WTC11 (cell line): ENCODE measurements around the gene ZMPSTE24. TPM values are rescaled to one million over a fixed set of nuclear protein-coding genes. Genes with fewer than 3 reads are reported as not detected.

Source experiments
- ATAC-seq: fragments of 200-7000 bp; cut with Tn5 transposase; 2 replicates; pipeline ENCODE4 v1.10.0; 2021; ENCODE audit warnings: mild to moderate bottlenecking, moderate library complexity
- CTCF ChIA-PET: fragments of 300-600 bp; sonication (Branson Sonifier 250); formaldehyde crosslinking; loops from one replicate; lab custom pipeline; 2021; ENCODE audit warnings: antibody characterized with exemption; lab: Charles Lee
- POLR2A ChIA-PET: fragments of 350-600 bp; sonication (Branson Sonifier 250); formaldehyde crosslinking; loops from one replicate; lab custom pipeline; 2021; ENCODE audit warnings: antibody characterized with exemption; lab: Charles Lee
- DNase-seq: peaks from one replicate; pipeline ENCODE4 v3.0.0; 2021; ENCODE audit warnings: low spot score
- H3K27ac Mint-ChIP-seq: 2 replicates; pipeline ENCODE4 v1.8.0; 2021; ENCODE audit warnings: mixed read lengths
- H3K27me3 Mint-ChIP-seq: 2 replicates; pipeline ENCODE4 v1.8.0; 2021; ENCODE audit warnings: low read depth, mild to moderate bottlenecking, moderate library complexity, mixed read lengths
- H3K36me3 Mint-ChIP-seq: 2 replicates; pipeline ENCODE4 v1.8.0; 2021; ENCODE audit warnings: mixed read lengths
- H3K4me1 Mint-ChIP-seq: 2 replicates; pipeline ENCODE4 v1.8.0; 2022; ENCODE audit warnings: mixed read lengths
- H3K4me3 Mint-ChIP-seq: 2 replicates; pipeline ENCODE4 v1.8.0; 2021; ENCODE audit warnings: mild to moderate bottlenecking, moderate library complexity, mixed read lengths
- H3K9me3 Mint-ChIP-seq: 2 replicates; pipeline ENCODE4 v1.8.0; 2021; ENCODE audit warnings: mixed read lengths
- CTCF ChIP-seq: fragments of 200-600 bp; IDR thresholded peaks from 2 replicates; pipeline ENCODE4 v1.8.0; 2022; ENCODE audit warnings: antibody characterized with exemption
- FOXJ3 ChIP-seq: sonication (generic); formaldehyde crosslinking; IDR thresholded peaks from 2 replicates; pipeline ENCODE4 v1.9.0; 2021; ENCODE audit warnings: missing genetic modification reagents, mild to moderate bottlenecking, borderline replicate concordance
- FOXK1 ChIP-seq: sonication (generic); formaldehyde crosslinking; IDR thresholded peaks from 2 replicates; pipeline ENCODE4 v1.8.0; 2022; ENCODE audit warnings: mild to moderate bottlenecking, moderate library complexity, missing genetic modification reagents
- GABPB1 ChIP-seq: sonication (generic); formaldehyde crosslinking; IDR thresholded peaks from 2 replicates; pipeline ENCODE4 v1.8.1; 2023; ENCODE audit warnings: mild to moderate bottlenecking, missing genetic modification reagents
- MLX ChIP-seq: sonication (generic); formaldehyde crosslinking; IDR thresholded peaks from 2 replicates; pipeline ENCODE4 v1.8.1; 2023; ENCODE audit warnings: mild to moderate bottlenecking, missing genetic modification reagents, moderate library complexity
- NFATC4 ChIP-seq: fragments of 250-450 bp; sonication (Bioruptor Pico); IDR thresholded peaks from 2 replicates; pipeline ENCODE4 v1.9.0; 2021; ENCODE audit warnings: mild to moderate bottlenecking
- NFYB ChIP-seq: sonication (generic); formaldehyde crosslinking; conservative IDR thresholded peaks from 2 replicates; pipeline ENCODE4 v1.8.0; 2022; ENCODE audit warnings: low read depth, missing genetic modification reagents
- NR1H2 ChIP-seq: sonication (generic); formaldehyde crosslinking; IDR thresholded peaks from 2 replicates; pipeline ENCODE4 v1.9.0; 2021; ENCODE audit warnings: mild to moderate bottlenecking, moderate library complexity, missing genetic modification reagents
- NR3C1 ChIP-seq: sonication (generic); formaldehyde crosslinking; conservative IDR thresholded peaks from 2 replicates; pipeline ENCODE4 v1.8.1; 2023; ENCODE audit warnings: low read depth, mild to moderate bottlenecking, missing genetic modification reagents
- OVOL2 ChIP-seq: fragments of 250-450 bp; sonication (Bioruptor Pico); IDR thresholded peaks from 2 replicates; pipeline ENCODE4 v1.9.0; 2021; ENCODE audit warnings: mild to moderate bottlenecking, borderline replicate concordance
- RORB ChIP-seq: fragments of 250-450 bp; sonication (Bioruptor Pico); IDR thresholded peaks from 2 replicates; pipeline ENCODE4 v1.9.0; 2021; ENCODE audit warnings: mild to moderate bottlenecking
- SOX15 ChIP-seq: fragments of 250-450 bp; sonication (Bioruptor Pico); IDR thresholded peaks from 2 replicates; pipeline ENCODE4 v1.9.0; 2021; ENCODE audit warnings: mild to moderate bottlenecking
- SP1 ChIP-seq: sonication (generic); formaldehyde crosslinking; conservative IDR thresholded peaks from 2 replicates; pipeline ENCODE4 v1.8.1; 2022; ENCODE audit warnings: missing genetic modification reagents
- TCF7 ChIP-seq: sonication (generic); formaldehyde crosslinking; IDR thresholded peaks from 2 replicates; pipeline ENCODE4 v1.8.0; 2022; ENCODE audit warnings: mild to moderate bottlenecking, low read depth, missing genetic modification reagents, moderate library complexity
- TEAD4 ChIP-seq: sonication (generic); formaldehyde crosslinking; IDR thresholded peaks from 2 replicates; pipeline ENCODE4 v1.8.0; 2022; ENCODE audit warnings: mild to moderate bottlenecking, missing genetic modification reagents
- ZNF219 ChIP-seq: sonication (generic); formaldehyde crosslinking; IDR thresholded peaks from 2 replicates; pipeline ENCODE4 v1.8.0; 2023; ENCODE audit warnings: missing genetic modification reagents, mild to moderate bottlenecking, borderline replicate concordance
- ZNF232 ChIP-seq: sonication (generic); formaldehyde crosslinking; IDR thresholded peaks from 2 replicates; pipeline ENCODE4 v1.8.0; 2022; ENCODE audit warnings: mild to moderate bottlenecking, missing genetic modification reagents
- ZNF317 ChIP-seq: sonication (generic); formaldehyde crosslinking; IDR thresholded peaks from 2 replicates; pipeline ENCODE4 v1.8.1; 2023; ENCODE audit warnings: low read depth, mild to moderate bottlenecking, moderate library complexity, missing genetic modification reagents, borderline replicate concordance
- ZNF532 ChIP-seq: fragments of 250-450 bp; sonication (Bioruptor Pico); IDR thresholded peaks from 2 replicates; pipeline ENCODE4 v1.9.0; 2021; ENCODE audit warnings: mild to moderate bottlenecking, borderline replicate concordance
- total RNA-seq: library from RNA; stranded (reverse); gene quantifications from 3 replicates; pipeline ENCODE4 v1.2.3, GENCODE V29; 2021
- TF ChIP-seq, protein P1 (sequence below): sonication (generic); formaldehyde crosslinking; IDR thresholded peaks from 2 replicates; pipeline ENCODE4 v1.8.0; 2023; ENCODE audit warnings: mild to moderate bottlenecking, missing genetic modification reagents
- TF ChIP-seq, protein P2 (sequence below): sonication (generic); formaldehyde crosslinking; IDR thresholded peaks from 2 replicates; pipeline ENCODE4 v1.8.0; 2022; ENCODE audit warnings: mild to moderate bottlenecking, missing genetic modification reagents
- TF ChIP-seq, protein P3 (sequence below): sonication (generic); formaldehyde crosslinking; IDR thresholded peaks from 2 replicates; pipeline ENCODE4 v1.8.1; 2023; ENCODE audit warnings: mild to moderate bottlenecking, missing genetic modification reagents

Gene ZMPSTE24
- total RNA-seq, 1 experiment from 2014 or later = 31.7 TPM

GRCh38 chr1:40239626-40240025, 18.4 kb upstream of the ZMPSTE24 start (continued):
- TF ChIP-seq CTCF (no peak), NR3C1 (CRISPR knock-in tag) (no peak), SOX15 (CRISPR knock-in tag) (no peak), TEAD4 (CRISPR knock-in tag) (no peak), ZNF532 (CRISPR knock-in tag) (no peak), FOXJ3 (CRISPR knock-in tag) (no peak), SP1 (CRISPR knock-in tag) (no peak), TCF7 (CRISPR knock-in tag) (no peak), ZNF232 (CRISPR knock-in tag) (no peak), NR1H2 (no peak), NFYB (CRISPR knock-in tag) (no peak)
- TF ChIP-seq, protein P1, sequence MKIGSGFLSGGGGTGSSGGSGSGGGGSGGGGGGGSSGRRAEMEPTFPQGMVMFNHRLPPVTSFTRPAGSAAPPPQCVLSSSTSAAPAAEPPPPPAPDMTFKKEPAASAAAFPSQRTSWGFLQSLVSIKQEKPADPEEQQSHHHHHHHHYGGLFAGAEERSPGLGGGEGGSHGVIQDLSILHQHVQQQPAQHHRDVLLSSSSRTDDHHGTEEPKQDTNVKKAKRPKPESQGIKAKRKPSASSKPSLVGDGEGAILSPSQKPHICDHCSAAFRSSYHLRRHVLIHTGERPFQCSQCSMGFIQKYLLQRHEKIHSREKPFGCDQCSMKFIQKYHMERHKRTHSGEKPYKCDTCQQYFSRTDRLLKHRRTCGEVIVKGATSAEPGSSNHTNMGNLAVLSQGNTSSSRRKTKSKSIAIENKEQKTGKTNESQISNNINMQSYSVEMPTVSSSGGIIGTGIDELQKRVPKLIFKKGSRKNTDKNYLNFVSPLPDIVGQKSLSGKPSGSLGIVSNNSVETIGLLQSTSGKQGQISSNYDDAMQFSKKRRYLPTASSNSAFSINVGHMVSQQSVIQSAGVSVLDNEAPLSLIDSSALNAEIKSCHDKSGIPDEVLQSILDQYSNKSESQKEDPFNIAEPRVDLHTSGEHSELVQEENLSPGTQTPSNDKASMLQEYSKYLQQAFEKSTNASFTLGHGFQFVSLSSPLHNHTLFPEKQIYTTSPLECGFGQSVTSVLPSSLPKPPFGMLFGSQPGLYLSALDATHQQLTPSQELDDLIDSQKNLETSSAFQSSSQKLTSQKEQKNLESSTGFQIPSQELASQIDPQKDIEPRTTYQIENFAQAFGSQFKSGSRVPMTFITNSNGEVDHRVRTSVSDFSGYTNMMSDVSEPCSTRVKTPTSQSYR (CRISPR knock-in tag) = no peak
- TF ChIP-seq, protein P2, sequence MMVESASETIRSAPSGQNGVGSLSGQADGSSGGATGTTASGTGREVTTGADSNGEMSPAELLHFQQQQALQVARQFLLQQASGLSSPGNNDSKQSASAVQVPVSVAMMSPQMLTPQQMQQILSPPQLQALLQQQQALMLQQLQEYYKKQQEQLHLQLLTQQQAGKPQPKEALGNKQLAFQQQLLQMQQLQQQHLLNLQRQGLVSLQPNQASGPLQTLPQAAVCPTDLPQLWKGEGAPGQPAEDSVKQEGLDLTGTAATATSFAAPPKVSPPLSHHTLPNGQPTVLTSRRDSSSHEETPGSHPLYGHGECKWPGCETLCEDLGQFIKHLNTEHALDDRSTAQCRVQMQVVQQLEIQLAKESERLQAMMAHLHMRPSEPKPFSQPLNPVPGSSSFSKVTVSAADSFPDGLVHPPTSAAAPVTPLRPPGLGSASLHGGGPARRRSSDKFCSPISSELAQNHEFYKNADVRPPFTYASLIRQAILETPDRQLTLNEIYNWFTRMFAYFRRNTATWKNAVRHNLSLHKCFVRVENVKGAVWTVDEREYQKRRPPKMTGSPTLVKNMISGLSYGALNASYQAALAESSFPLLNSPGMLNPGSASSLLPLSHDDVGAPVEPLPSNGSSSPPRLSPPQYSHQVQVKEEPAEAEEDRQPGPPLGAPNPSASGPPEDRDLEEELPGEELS (CRISPR knock-in tag) = no peak
- TF ChIP-seq, protein P3, sequence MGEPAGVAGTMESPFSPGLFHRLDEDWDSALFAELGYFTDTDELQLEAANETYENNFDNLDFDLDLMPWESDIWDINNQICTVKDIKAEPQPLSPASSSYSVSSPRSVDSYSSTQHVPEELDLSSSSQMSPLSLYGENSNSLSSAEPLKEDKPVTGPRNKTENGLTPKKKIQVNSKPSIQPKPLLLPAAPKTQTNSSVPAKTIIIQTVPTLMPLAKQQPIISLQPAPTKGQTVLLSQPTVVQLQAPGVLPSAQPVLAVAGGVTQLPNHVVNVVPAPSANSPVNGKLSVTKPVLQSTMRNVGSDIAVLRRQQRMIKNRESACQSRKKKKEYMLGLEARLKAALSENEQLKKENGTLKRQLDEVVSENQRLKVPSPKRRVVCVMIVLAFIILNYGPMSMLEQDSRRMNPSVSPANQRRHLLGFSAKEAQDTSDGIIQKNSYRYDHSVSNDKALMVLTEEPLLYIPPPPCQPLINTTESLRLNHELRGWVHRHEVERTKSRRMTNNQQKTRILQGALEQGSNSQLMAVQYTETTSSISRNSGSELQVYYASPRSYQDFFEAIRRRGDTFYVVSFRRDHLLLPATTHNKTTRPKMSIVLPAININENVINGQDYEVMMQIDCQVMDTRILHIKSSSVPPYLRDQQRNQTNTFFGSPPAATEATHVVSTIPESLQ (CRISPR knock-in tag) = no peak
- TF ChIP-seq, all 79 proteins: peak for 0

GRCh38 chr1:40240390-40240789, 17.6 kb upstream of the ZMPSTE24 start:
- no peak for DNase-seq
- ChIA-PET POLR2A (no interaction called here), CTCF (interaction anchor here (1.2 to 3.2 kb wide), 4 partner anchors 75 to 98 kb away, joined by 3 to 11 read pairs (median 7); no protein-coding TSS in a partner anchor)
- H3K9me3 Mint-ChIP-seq = no peaks in the 10 kb centered on the region
- no peak overlapping the region for H3K4me3 Mint-ChIP-seq
- H3K4me1 Mint-ChIP-seq = no peaks in the 10 kb centered on the region
- peaks cover 34% of the 10 kb centered on the region for H3K36me3 Mint-ChIP-seq
- H3K27me3 Mint-ChIP-seq = no peaks in the 10 kb centered on the region
- ATAC-seq = no peak
- H3K27ac Mint-ChIP-seq = no peak overlapping the region
- TF ChIP-seq GABPB1 (CRISPR knock-in tag) (no peak), OVOL2 (CRISPR knock-in tag) (no peak), ZNF317 (CRISPR knock-in tag) (no peak), FOXK1 (CRISPR knock-in tag) (no peak), NFATC4 (CRISPR knock-in tag) (no peak), RORB (no peak), SP1 (CRISPR knock-in tag) (no peak), ZNF219 (CRISPR knock-in tag) (no peak), MLX (CRISPR knock-in tag) (no peak)
